Stomach (tissue), 9 donors: Measurements from ENCODE around the gene SERAC1. TPM values are rescaled to one million over a fixed set of nuclear protein-coding genes. Genes with fewer than 3 reads are reported as not detected.
A peak's percentile ranks its signal among the peaks of the same experiment; 100 is the strongest.

Experiments used
- DNase-seq, 2 donors: peaks; one replicate each; pipeline versions ENCODE4 v3.0.0 to v3.0.0-alpha.2; 2013 to 2019
- H3K27ac ChIP-seq, 5 donors: fragments of 200-600 bp in 4 of 5; sonication (generic) in 4 of 5; one replicate each; pipeline ENCODE4 v1.5.1; 2013 to 2019; ENCODE audit warnings: mild to moderate bottlenecking in 1 of 5, moderate library complexity in 1 of 5
- H3K27me3 ChIP-seq, 3 donors: fragments of 200-600 bp; sonication (generic); one replicate each; pipeline ENCODE4 v1.5.1; 2017 to 2019; ENCODE audit warnings: mixed run types in 1 of 3
- H3K36me3 ChIP-seq, 4 donors: fragments of 200-600 bp; sonication (generic); 1 replicate in 3 of 4; 2 replicates in 1 of 4; pipeline ENCODE4 v1.5.1; 2016 to 2019
- H3K4me1 ChIP-seq, 4 donors: fragments of 200-600 bp; sonication (generic); one replicate each; pipeline ENCODE4 v1.5.1; 2016 to 2019
- H3K4me3 ChIP-seq, 4 donors: fragments of 200-600 bp; sonication (generic) in 3 of 4; one replicate each; pipeline ENCODE4 v1.5.1; 2016 to 2019; ENCODE audit warnings: mild to moderate bottlenecking in 1 of 4
- H3K9me3 ChIP-seq, 4 donors: fragments of 200-600 bp; sonication (generic); one replicate each; pipeline ENCODE4 v1.5.1; 2016 to 2019
- EP300 ChIP-seq: sonication (generic); formaldehyde crosslinking; IDR thresholded peaks from one replicate; pipeline ENCODE4 v1.6.1; 2017; ENCODE audit warnings: antibody characterized with exemption
- POLR2A ChIP-seq, 4 donors: fragments of 450-650 bp; IDR thresholded peaks; one replicate each; pipeline ENCODE4 v1.6.1; 2016; ENCODE audit warnings: antibody characterized with exemption in 4 of 4, control low read depth in 2 of 4, mild to moderate bottlenecking in 1 of 4, moderate library complexity in 1 of 4
- POLR2AphosphoS5 ChIP-seq, 3 donors: sonication (generic); formaldehyde crosslinking; IDR thresholded peaks; one replicate each; pipeline ENCODE4 v1.6.1; 2016; ENCODE audit warnings: antibody characterized with exemption in 3 of 3
- WGBS, 5 donors: extraction: QIAGEN DNeasy Blood & Tissue Kit in 3 of 5; methylation state at CpG; one replicate each; pipeline versions ENCODE4 v1.1.5 to v1.1.7; 2013 to 2018; 5-methylcytosine and 5-hydroxymethylcytosine counted together
- intact Hi-C: fragments of 100-400 bp; cut with DNase I; formaldehyde crosslinking; loops from one replicate; pipeline ENCODE4 v1.15.1; 2023; ENCODE audit warnings: low total_unique reads
- polyA plus RNA-seq, 3 donors: library from polyadenylated mRNA; stranded (reverse); fragments of 200-250 nt; gene quantifications; one replicate each; pipeline ENCODE4 v1.2.3, GENCODE V29; 2013
- total RNA-seq, 5 donors: library from RNA; depleted of rRNA; stranded (reverse); fragments of >200 nt; gene quantifications; one replicate each; pipeline versions ENCODE4 v1.1.0 to v1.2.3, GENCODE V29; 2014 to 2016
- TF ChIP-seq, protein P1 (sequence below), 7 experiments: fragments of 450-650 bp in 4 of 7; fragments of 200-600 bp in 3 of 7; sonication (generic) in 3 of 7; IDR thresholded peaks; one replicate each; pipeline ENCODE4 v1.5.1; 2016 to 2019; ENCODE audit warnings: antibody characterized with exemption in 7 of 7, control low read depth in 2 of 7, mild to moderate bottlenecking in 1 of 7
- donor health status: healthy with polysubstance abuse.
- donor health status: Bipolar disorder and iron deficiency.
- donor health status: healthy.

SERAC1 gene
- total and polyA plus RNA-seq, 8 donors = 0.58 to 27.2 (median 4.3) TPM

DNA sequence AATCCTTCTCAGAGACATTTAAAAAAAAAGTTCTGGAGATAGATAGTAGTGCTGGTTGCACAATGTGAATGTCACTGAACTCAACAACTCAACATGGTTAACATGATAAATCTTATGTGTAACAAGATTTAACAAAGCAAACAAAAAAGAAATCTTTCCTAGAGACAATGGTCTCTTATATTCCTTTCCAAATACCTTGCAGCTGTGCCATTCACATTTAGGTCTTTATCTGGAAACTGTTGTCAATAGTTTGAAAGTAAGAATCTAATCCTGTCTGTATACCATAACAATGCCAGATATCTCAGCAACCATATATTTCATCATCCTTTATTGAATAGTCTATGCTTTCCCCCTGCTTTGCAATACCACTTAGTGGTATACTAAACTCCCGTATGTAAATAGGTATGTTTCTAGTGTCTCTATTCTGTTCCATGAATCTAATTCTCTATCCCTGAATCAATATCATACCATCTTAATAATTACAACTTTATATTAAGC, 2.1 kb downstream of the SERAC1 start:
- no peaks in the 10 kb centered on the region for H3K9me3 ChIP-seq
- H3K4me3 ChIP-seq = no peak overlapping the region
- peaks cover 0 to 30% (median 21%) of the 10 kb centered on the region in 4 donors for H3K4me1 ChIP-seq
- no peaks in the 10 kb centered on the region for H3K27me3 ChIP-seq
- intact Hi-C loops = no loop called here
- TF ChIP-seq POLR2A (IDR thresholded peaks at IDR 0.05) (no peak), POLR2AphosphoS5 (IDR thresholded peaks at IDR 0.05) (no peak), EP300 (no peak)
- TF ChIP-seq, protein P1, sequence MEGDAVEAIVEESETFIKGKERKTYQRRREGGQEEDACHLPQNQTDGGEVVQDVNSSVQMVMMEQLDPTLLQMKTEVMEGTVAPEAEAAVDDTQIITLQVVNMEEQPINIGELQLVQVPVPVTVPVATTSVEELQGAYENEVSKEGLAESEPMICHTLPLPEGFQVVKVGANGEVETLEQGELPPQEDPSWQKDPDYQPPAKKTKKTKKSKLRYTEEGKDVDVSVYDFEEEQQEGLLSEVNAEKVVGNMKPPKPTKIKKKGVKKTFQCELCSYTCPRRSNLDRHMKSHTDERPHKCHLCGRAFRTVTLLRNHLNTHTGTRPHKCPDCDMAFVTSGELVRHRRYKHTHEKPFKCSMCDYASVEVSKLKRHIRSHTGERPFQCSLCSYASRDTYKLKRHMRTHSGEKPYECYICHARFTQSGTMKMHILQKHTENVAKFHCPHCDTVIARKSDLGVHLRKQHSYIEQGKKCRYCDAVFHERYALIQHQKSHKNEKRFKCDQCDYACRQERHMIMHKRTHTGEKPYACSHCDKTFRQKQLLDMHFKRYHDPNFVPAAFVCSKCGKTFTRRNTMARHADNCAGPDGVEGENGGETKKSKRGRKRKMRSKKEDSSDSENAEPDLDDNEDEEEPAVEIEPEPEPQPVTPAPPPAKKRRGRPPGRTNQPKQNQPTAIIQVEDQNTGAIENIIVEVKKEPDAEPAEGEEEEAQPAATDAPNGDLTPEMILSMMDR (IDR thresholded peaks at IDR 0.05) = no peak
- DNase-seq = no peak
- WGBS, 5 donors = 93 to 100% (median 97%) methylated on average over 1 of the region's 1 CpG
- no peaks in the 10 kb centered on the region for H3K36me3 ChIP-seq
- no peak overlapping the region for H3K27ac ChIP-seq

DNA sequence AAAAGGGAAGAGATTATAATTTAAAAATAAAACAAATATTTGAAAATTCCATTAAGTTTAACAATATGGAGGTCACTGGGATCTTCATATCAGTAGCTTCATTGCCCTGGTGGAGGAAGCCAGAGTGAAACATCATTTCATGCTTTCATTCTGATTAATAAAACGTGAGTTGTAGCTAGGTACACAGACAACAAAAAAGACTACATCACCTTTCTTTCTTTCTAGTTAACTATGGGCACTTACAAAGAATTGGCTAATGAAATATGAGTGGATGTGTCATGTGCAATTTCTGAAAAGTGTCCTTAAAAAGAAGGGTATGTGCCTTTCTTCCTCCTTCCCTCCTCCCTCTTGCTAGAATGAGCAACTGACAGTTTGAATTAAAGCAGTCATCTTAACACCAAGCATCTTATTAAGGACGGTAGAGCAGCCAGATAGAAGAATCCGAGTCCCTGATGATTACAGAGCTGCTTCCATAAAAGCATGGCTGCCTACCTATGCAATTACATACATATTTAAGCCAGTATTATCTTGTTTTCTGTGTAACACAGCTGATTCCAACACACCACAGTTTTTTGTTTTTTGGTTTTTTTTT, 3.4 kb downstream of the SERAC1 start:
- peaks cover 0 to 23% (median 15%) of the 10 kb centered on the region in 4 donors for H3K4me1 ChIP-seq
- intact Hi-C loops = no loop called here
- no peaks in the 10 kb centered on the region for H3K27me3 ChIP-seq
- H3K9me3 ChIP-seq = no peaks in the 10 kb centered on the region
- H3K4me3 ChIP-seq = no peak overlapping the region
- DNase-seq = no peak
- TF ChIP-seq POLR2A (IDR thresholded peaks at IDR 0.05) (no peak), EP300 (no peak), POLR2AphosphoS5 (IDR thresholded peaks at IDR 0.05) (no peak)
- TF ChIP-seq, protein P1 (IDR thresholded peaks at IDR 0.05) = no peak
- no peaks in the 10 kb centered on the region for H3K36me3 ChIP-seq
- no peak overlapping the region for H3K27ac ChIP-seq
- 78 to 91% (median 86%) methylated on average over 3 of the region's 3 CpGs for WGBS, 5 donors

GRCh38 chr6:158161566-158162254, 6.4 kb downstream of the SERAC1 start:
- TF ChIP-seq EP300 (no peak), POLR2A (IDR thresholded peaks at IDR 0.05) (no peak), POLR2AphosphoS5 (IDR thresholded peaks at IDR 0.05) (no peak)
- TF ChIP-seq, protein P1 (IDR thresholded peaks at IDR 0.05) = no peak
- WGBS, 5 donors = 75 to 84% (median 79%) methylated on average over 5 of the region's 5 CpGs
- Histone ChIP-seq H3K27me3 (no peaks in the 10 kb centered on the region), H3K36me3 (peaks cover 0 to 13% (median 12%) of the 10 kb centered on the region in 4 donors), H3K4me3 (no peak overlapping the region), H3K9me3 (no peaks in the 10 kb centered on the region), H3K4me1 (peaks cover 0 to 11% (median 2%) of the 10 kb centered on the region in 4 donors), H3K27ac (no peak overlapping the region)
- peak in 1 of 2 donors; percentile 21 for DNase-seq
- intact Hi-C loops = no loop called here

DNA sequence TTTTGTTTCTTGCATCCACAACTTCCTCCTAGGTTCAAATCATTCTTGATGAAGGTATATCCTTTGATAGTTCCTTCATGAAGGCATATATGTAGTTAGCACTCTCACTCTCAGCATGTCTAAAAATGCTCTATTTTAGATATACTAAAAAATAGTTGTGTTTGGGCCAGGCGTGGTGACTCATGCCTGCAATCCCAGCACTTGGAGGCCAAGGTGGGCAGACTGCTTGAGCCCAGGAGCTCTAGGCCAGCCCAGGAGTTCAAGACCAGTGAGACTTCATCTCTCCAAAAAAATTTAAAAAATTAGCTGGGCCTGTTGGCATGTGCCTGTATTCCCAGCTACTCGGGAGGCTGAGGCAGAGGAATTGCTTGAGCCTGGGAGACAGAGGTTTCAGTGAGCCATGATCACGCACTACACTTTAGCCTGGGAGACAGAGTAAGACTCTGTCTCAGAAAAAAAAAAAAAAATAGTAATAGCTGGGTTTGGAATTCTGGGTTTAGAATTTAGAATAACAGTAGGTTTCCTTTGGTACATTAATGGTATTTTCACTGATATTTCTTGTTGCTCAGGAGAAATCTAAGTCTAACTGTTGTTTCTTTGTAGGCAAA, 7.0 kb downstream of the SERAC1 start:
- Histone ChIP-seq H3K4me3 (no peak overlapping the region), H3K27me3 (no peaks in the 10 kb centered on the region), H3K4me1 (peaks cover 0 to 4% (median 0%) of the 10 kb centered on the region in 4 donors), H3K27ac (no peak overlapping the region), H3K36me3 (peaks cover 0 to 16% (median 14%) of the 10 kb centered on the region in 4 donors), H3K9me3 (no peaks in the 10 kb centered on the region)
- DNase-seq = no peak
- intact Hi-C loops = no loop called here
- TF ChIP-seq EP300 (no peak), POLR2A (IDR thresholded peaks at IDR 0.05) (no peak), POLR2AphosphoS5 (IDR thresholded peaks at IDR 0.05) (no peak)
- TF ChIP-seq, protein P1 (IDR thresholded peaks at IDR 0.05) = no peak
- WGBS, 5 donors = 82 to 96% (median 92%) methylated on average over 3 of the region's 3 CpGs
